ENCODE measurements around the gene TCF25. TPM values are rescaled to one million over a fixed set of nuclear protein-coding genes. Genes with fewer than 3 reads are reported as not detected.

The TCF25 gene
- total and polyA plus RNA-seq, 12 donors, result 177 to 438 (median 213) TPM

GRCh38 chr16:89946515-89946914, 73.1 kb downstream of the TCF25 start:
- no peak overlapping the region for H3K4me3 ChIP-seq
- TF ChIP-seq CTCF (IDR thresholded peaks at IDR 0.05) (no peak), POLR2A (IDR thresholded peaks at IDR 0.05) (no peak)
- H3K27ac ChIP-seq, result no peak overlapping the region
- no peaks in the 10 kb centered on the region for H3K36me3 ChIP-seq (replicated peaks in 1 of 2)
- 68 to 81% (median 75%) methylated on average over 3 to 5 of the region's 5 CpGs for WGBS, 4 donors
- no peak for DNase-seq
- H3K4me1 ChIP-seq (replicated peaks in 1 of 2), result peaks cover 0 to 14% of the 10 kb centered on the region in 2 donors
- H3K9me3 ChIP-seq (replicated peaks in 1 of 3), result no peaks in the 10 kb centered on the region
- no peaks in the 10 kb centered on the region for H3K27me3 ChIP-seq
- intact Hi-C loops (cut with DNase I), result no loop called here

- H3K9me3 ChIP-seq (replicated peaks in 1 of 3), result no peaks in the 10 kb centered on the region
- no peaks in the 10 kb centered on the region for H3K27me3 ChIP-seq
- H3K36me3 ChIP-seq (replicated peaks in 1 of 2), result no peaks in the 10 kb centered on the region
- H3K27ac ChIP-seq, result peak overlapping the region in 1 of 5 donors; percentile 61
- intact Hi-C loops (cut with DNase I), result no loop called here
- peaks cover 0 to 14% of the 10 kb centered on the region in 2 donors for H3K4me1 ChIP-seq (replicated peaks in 1 of 2)
- WGBS, 4 donors, result 0 to 74% (median 26%) methylated on average over 15 to 54 of the region's 55 CpGs
- TF ChIP-seq POLR2A (IDR thresholded peaks at IDR 0.05), result no peak
- no peak for TF ChIP-seq CTCF (IDR thresholded peaks at IDR 0.05)
- H3K4me3 ChIP-seq, result peak overlapping the region in 2 of 4 donors; percentile 34 to 78
- no peak for DNase-seq
These were observed 75.8 kb downstream of the TCF25 start for GRCh38 chr16:89949121-89949742.

- no peaks in the 10 kb centered on the region for H3K9me3 ChIP-seq (replicated peaks in 1 of 3)
- H3K27me3 ChIP-seq, result no peaks in the 10 kb centered on the region
- no peak for DNase-seq
- no peak overlapping the region for H3K27ac ChIP-seq
- WGBS, 4 donors, result 87 to 96% (median 92%) methylated on average over 10 to 12 of the region's 12 CpGs
- peaks cover 0 to 14% of the 10 kb centered on the region in 2 donors for H3K4me1 ChIP-seq (replicated peaks in 1 of 2)
- intact Hi-C loops (cut with DNase I), result no loop called here
- peak overlapping the region in 1 of 4 donors; percentile 78 for H3K4me3 ChIP-seq
- no peaks in the 10 kb centered on the region for H3K36me3 ChIP-seq (replicated peaks in 1 of 2)
- TF ChIP-seq CTCF (IDR thresholded peaks at IDR 0.05), result no peak
- TF ChIP-seq POLR2A (IDR thresholded peaks at IDR 0.05), result no peak
These were observed 76.4 kb downstream of the TCF25 start for GRCh38 chr16:89949756-89950155.

- TF ChIP-seq POLR2A (IDR thresholded peaks at IDR 0.05), result no peak
- Histone ChIP-seq H3K4me3 (no peak overlapping the region), H3K27me3 (no peaks in the 10 kb centered on the region), H3K27ac (no peak overlapping the region), H3K9me3 (replicated peaks in 1 of 3) (no peaks in the 10 kb centered on the region), H3K4me1 (replicated peaks in 1 of 2) (peaks cover 0 to 14% of the 10 kb centered on the region in 2 donors), H3K36me3 (replicated peaks in 1 of 2) (no peaks in the 10 kb centered on the region)
- intact Hi-C loops (cut with DNase I), result no loop called here
- WGBS, 4 donors, result 94 to 96% (median 96%) methylated on average over 5 of the region's 5 CpGs
- DNase-seq, result no peak
These were observed 78.1 kb downstream of the TCF25 start for GRCh38 chr16:89951509-89951908.

GRCh38 chr16:89952049-89952448, 78.7 kb downstream of the TCF25 start:
- DNase-seq, result no peak
- WGBS, 4 donors, result 95 to 98% (median 97%) methylated on average over 11 to 12 of the region's 12 CpGs
- Histone ChIP-seq H3K36me3 (replicated peaks in 1 of 2) (peaks cover 0 to 5% of the 10 kb centered on the region in 2 donors), H3K4me1 (replicated peaks in 1 of 2) (peaks cover 0 to 14% of the 10 kb centered on the region in 2 donors), H3K27ac (no peak overlapping the region), H3K9me3 (replicated peaks in 1 of 3) (no peaks in the 10 kb centered on the region), H3K27me3 (no peaks in the 10 kb centered on the region), H3K4me3 (no peak overlapping the region)
- no peak for TF ChIP-seq CTCF (IDR thresholded peaks at IDR 0.05)
- no peak for TF ChIP-seq POLR2A (IDR thresholded peaks at IDR 0.05)
- intact Hi-C loops (cut with DNase I), result no loop called here

All from adrenal gland (tissue), 12 donors.